ENCODE data around the gene NSD2. TPM values are rescaled to one million over a fixed set of nuclear protein-coding genes. Genes with fewer than 3 reads are reported as not detected.
A peak's percentile ranks its signal among the peaks of the same experiment; 100 is the strongest.

The NSD2 gene
- total and polyA plus RNA-seq, 4 donors = 5.1 to 71.5 (median 11.6) TPM

DNA sequence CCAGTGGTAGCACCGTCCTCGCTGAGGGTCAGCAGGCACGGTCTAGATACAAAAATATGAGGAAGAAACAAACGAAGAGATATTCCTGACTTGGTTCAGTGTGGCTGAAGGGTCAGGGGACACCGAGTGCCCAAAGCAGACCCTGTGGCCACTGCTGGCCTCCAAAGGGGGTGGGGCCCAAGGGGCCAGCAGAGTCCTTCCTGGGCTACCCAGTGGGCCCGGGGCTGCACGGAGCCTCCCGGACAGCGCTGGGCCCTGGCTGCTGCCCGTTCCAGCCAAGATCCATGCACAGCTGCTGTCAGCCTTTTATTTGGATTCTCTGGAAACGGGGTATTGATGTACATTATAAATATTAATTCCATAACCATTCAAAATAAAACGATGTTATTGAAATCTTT is 117.1 kb downstream of the NSD2 start:
- Histone ChIP-seq H3K27ac (ENCODE audit: low read depth in 1 of 2, low read length in 2 of 2) (no peak overlapping the region), H3K9me3 (ENCODE audit: control insufficient read depth in 4 of 4, low read length in 3 of 4) (no peaks in the 10 kb centered on the region), H3K4me1 (ENCODE audit: control insufficient read depth in 4 of 4, insufficient read depth in 4 of 4, low read length in 3 of 4) (no peaks in the 10 kb centered on the region), H3K4me3 (ENCODE audit: low read depth in 1 of 3, low read length in 3 of 3) (no peak overlapping the region), H3K9ac (ENCODE audit: low read depth in 1 of 2, low read length in 2 of 2) (no peak overlapping the region), H3K27me3 (ENCODE audit: control insufficient read depth in 4 of 4, insufficient read depth in 4 of 4, low read length in 3 of 4) (no peaks in the 10 kb centered on the region), H3K36me3 (ENCODE audit: control insufficient read depth in 4 of 4, insufficient read depth in 3 of 4, low read depth in 1 of 4, low read length in 3 of 4) (peaks cover 16 to 60% (median 25%) of the 10 kb centered on the region in 4 donors)
- no peak for TF ChIP-seq GABPA (IDR thresholded peaks at IDR 0.05 in 1 of 2, conservative IDR thresholded peaks at IDR 0.05 in 1 of 2)
- 96% methylated on average over 12 of the region's 12 CpGs for WGBS
- no peak for DNase-seq (ENCODE audit: low spot score)

GRCh38 chr4:1989533-1990347 is 118.5 kb downstream of the NSD2 start:
- Histone ChIP-seq H3K4me3 (ENCODE audit: low read depth in 1 of 3, low read length in 3 of 3) (no peak overlapping the region), H3K36me3 (ENCODE audit: control insufficient read depth in 4 of 4, insufficient read depth in 3 of 4, low read depth in 1 of 4, low read length in 3 of 4) (peaks cover 14 to 48% (median 20%) of the 10 kb centered on the region in 4 donors), H3K4me1 (ENCODE audit: control insufficient read depth in 4 of 4, insufficient read depth in 4 of 4, low read length in 3 of 4) (no peaks in the 10 kb centered on the region), H3K27me3 (ENCODE audit: control insufficient read depth in 4 of 4, insufficient read depth in 4 of 4, low read length in 3 of 4) (no peaks in the 10 kb centered on the region), H3K9me3 (ENCODE audit: control insufficient read depth in 4 of 4, low read length in 3 of 4) (no peaks in the 10 kb centered on the region), H3K9ac (ENCODE audit: low read depth in 1 of 2, low read length in 2 of 2) (no peak overlapping the region), H3K27ac (ENCODE audit: low read depth in 1 of 2, low read length in 2 of 2) (no peak overlapping the region)
- TF ChIP-seq SP1 (IDR thresholded peaks at IDR 0.05) (no peak), MAX (IDR thresholded peaks at IDR 0.05) (no peak), RXRA (IDR thresholded peaks at IDR 0.05) (no peak)
- peak; percentile 30 for DNase-seq (ENCODE audit: low spot score)
- 96% methylated on average over 33 of the region's 33 CpGs for WGBS

DNA sequence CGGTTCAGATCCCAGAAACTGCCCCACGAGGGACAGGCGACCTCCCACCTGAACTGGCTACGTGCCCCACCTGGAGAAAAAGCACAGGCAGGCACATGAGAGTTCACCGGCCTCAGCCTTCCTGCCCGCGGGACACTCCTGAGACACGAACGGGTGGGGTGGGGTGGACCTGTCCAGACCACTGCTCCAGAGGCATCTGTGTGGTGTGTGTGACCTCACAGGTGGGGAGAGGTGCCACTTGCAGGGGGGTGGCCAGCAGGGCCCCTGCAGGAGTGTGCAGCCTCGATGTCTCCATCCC is 119.1 kb downstream of the NSD2 start:
- TF ChIP-seq EGR1 (IDR thresholded peaks at IDR 0.05; ENCODE audit: low read depth in 2 of 2) = no peak
- no peak for TF ChIP-seq TAF1 (conservative IDR thresholded peaks at IDR 0.05)
- TF ChIP-seq GABPA (IDR thresholded peaks at IDR 0.05 in 1 of 2, conservative IDR thresholded peaks at IDR 0.05 in 1 of 2) = no peak
- TF ChIP-seq, protein P1, sequence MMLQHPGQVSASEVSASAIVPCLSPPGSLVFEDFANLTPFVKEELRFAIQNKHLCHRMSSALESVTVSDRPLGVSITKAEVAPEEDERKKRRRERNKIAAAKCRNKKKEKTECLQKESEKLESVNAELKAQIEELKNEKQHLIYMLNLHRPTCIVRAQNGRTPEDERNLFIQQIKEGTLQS (IDR thresholded peaks at IDR 0.05) = no peak
- TF ChIP-seq MAX (IDR thresholded peaks at IDR 0.05) = no peak
- no peak overlapping the region for H3K27ac ChIP-seq (ENCODE audit: low read depth in 1 of 2, low read length in 2 of 2)
- no peaks in the 10 kb centered on the region for H3K4me1 ChIP-seq (ENCODE audit: control insufficient read depth in 4 of 4, insufficient read depth in 4 of 4, low read length in 3 of 4)
- peak; percentile 25 for DNase-seq (ENCODE audit: low spot score)
- H3K9me3 ChIP-seq (ENCODE audit: control insufficient read depth in 4 of 4, low read length in 3 of 4) = no peaks in the 10 kb centered on the region
- peaks cover 10 to 43% (median 18%) of the 10 kb centered on the region in 4 donors for H3K36me3 ChIP-seq (ENCODE audit: control insufficient read depth in 4 of 4, insufficient read depth in 3 of 4, low read depth in 1 of 4, low read length in 3 of 4)
- H3K4me3 ChIP-seq (ENCODE audit: low read depth in 1 of 3, low read length in 3 of 3) = no peak overlapping the region
- no peak overlapping the region for H3K9ac ChIP-seq (ENCODE audit: low read depth in 1 of 2, low read length in 2 of 2)
- WGBS = 95% methylated on average over 10 of the region's 10 CpGs
- H3K27me3 ChIP-seq (ENCODE audit: control insufficient read depth in 4 of 4, insufficient read depth in 4 of 4, low read length in 3 of 4) = no peaks in the 10 kb centered on the region

DNA sequence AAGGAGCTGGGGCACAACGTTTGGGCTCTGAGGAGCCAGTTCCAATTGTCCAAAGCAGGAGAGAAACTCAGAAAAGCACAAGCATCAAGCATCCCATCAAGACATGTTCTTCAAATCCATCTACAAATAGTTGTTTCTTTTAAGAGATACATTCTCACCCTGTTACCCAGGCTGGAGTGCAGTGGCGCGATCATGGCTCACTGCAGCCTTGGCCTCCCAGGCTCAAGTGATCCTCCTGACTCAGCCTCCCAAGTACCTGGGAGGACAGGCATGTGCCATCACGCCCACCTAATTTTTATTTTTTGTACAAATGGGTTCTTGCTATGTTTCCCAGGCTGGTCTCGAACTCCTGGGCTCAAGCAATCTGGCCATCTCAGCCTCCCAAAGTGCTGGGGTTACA is 119.5 kb downstream of the NSD2 start:
- TF ChIP-seq MAX (IDR thresholded peaks at IDR 0.05) = no peak
- TF ChIP-seq, protein P2, sequence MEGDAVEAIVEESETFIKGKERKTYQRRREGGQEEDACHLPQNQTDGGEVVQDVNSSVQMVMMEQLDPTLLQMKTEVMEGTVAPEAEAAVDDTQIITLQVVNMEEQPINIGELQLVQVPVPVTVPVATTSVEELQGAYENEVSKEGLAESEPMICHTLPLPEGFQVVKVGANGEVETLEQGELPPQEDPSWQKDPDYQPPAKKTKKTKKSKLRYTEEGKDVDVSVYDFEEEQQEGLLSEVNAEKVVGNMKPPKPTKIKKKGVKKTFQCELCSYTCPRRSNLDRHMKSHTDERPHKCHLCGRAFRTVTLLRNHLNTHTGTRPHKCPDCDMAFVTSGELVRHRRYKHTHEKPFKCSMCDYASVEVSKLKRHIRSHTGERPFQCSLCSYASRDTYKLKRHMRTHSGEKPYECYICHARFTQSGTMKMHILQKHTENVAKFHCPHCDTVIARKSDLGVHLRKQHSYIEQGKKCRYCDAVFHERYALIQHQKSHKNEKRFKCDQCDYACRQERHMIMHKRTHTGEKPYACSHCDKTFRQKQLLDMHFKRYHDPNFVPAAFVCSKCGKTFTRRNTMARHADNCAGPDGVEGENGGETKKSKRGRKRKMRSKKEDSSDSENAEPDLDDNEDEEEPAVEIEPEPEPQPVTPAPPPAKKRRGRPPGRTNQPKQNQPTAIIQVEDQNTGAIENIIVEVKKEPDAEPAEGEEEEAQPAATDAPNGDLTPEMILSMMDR (IDR thresholded peaks at IDR 0.05; ENCODE audit: low read depth, low read length, missing input control) = no peak
- Histone ChIP-seq H3K4me1 (ENCODE audit: control insufficient read depth in 4 of 4, insufficient read depth in 4 of 4, low read length in 3 of 4) (no peaks in the 10 kb centered on the region), H3K27me3 (ENCODE audit: control insufficient read depth in 4 of 4, insufficient read depth in 4 of 4, low read length in 3 of 4) (no peaks in the 10 kb centered on the region), H3K4me3 (ENCODE audit: low read depth in 1 of 3, low read length in 3 of 3) (no peak overlapping the region), H3K9me3 (ENCODE audit: control insufficient read depth in 4 of 4, low read length in 3 of 4) (no peaks in the 10 kb centered on the region), H3K9ac (ENCODE audit: low read depth in 1 of 2, low read length in 2 of 2) (no peak overlapping the region), H3K27ac (ENCODE audit: low read depth in 1 of 2, low read length in 2 of 2) (no peak overlapping the region), H3K36me3 (ENCODE audit: control insufficient read depth in 4 of 4, insufficient read depth in 3 of 4, low read depth in 1 of 4, low read length in 3 of 4) (peaks cover 6 to 39% (median 16%) of the 10 kb centered on the region in 4 donors)
- WGBS = 96% methylated on average over 5 of the region's 5 CpGs
- DNase-seq (ENCODE audit: low spot score) = no peak

Measured in liver (tissue), 9 donors.